Uterus (tissue), 4 donors: ENCODE data around the gene CTSC. TPM values are rescaled to one million over a fixed set of nuclear protein-coding genes. Genes with fewer than 3 reads are reported as not detected.
"Not testable (repeated sequence)": the region's sequence is repeated elsewhere in the genome, so short reads cannot be mapped to it uniquely, and the experiment has no call there.

Source experiments
- DNase-seq, 2 donors: peaks; one replicate each; pipeline ENCODE4 v3.0.0-alpha.2; 2019 to 2020
- H3K27ac ChIP-seq, 2 donors: fragments of 200-600 bp; sonication (generic); 1 replicate in 1 of 2; 2 replicates in 1 of 2; pipeline ENCODE4 v1.5.1; 2016 to 2018
- H3K27me3 ChIP-seq, 2 donors: fragments of 200-600 bp; sonication (generic); one replicate each; pipeline ENCODE4 v1.5.1; 2018 to 2019; ENCODE audit warnings: control low read depth in 1 of 2
- H3K36me3 ChIP-seq, 2 donors: fragments of 200-600 bp; sonication (generic); one replicate each; pipeline ENCODE4 v1.5.1; 2019; ENCODE audit warnings: control low read depth in 1 of 2
- H3K4me1 ChIP-seq, 2 donors: fragments of 200-600 bp; sonication (generic); one replicate each; pipeline ENCODE4 v1.5.1; 2018 to 2019; ENCODE audit warnings: control low read depth in 1 of 2
- H3K4me3 ChIP-seq, 2 donors: fragments of 200-600 bp; sonication (generic); 1 replicate in 1 of 2; 2 replicates in 1 of 2; pipeline ENCODE4 v1.5.1; 2018 to 2019; ENCODE audit warnings: mild to moderate bottlenecking in 1 of 2
- H3K9me3 ChIP-seq, 2 donors: fragments of 200-600 bp; sonication (generic); one replicate each; pipeline ENCODE4 v1.5.1; 2019; ENCODE audit warnings: control low read depth in 1 of 2
- POLR2A ChIP-seq, 2 donors: fragments of 450-650 bp; IDR thresholded peaks; one replicate each; pipeline ENCODE4 v1.6.1; 2016; ENCODE audit warnings: antibody characterized with exemption in 2 of 2, mild to moderate bottlenecking in 1 of 2, moderate library complexity in 1 of 2
- intact Hi-C: fragments of 100-400 bp; cut with DNase I; formaldehyde crosslinking; loops from one replicate; pipeline ENCODE4 v1.15.1; 2023; ENCODE audit warnings: low total_unique reads
- total RNA-seq, 4 donors: library from RNA; depleted of rRNA in 3 of 4; stranded (reverse); fragments of >200 nt in 3 of 4; gene quantifications; one replicate each; pipeline versions ENCODE4 v1.1.0 to v1.2.4, GENCODE V29; 2014 to 2023
- TF ChIP-seq, protein P1 (sequence below), 4 experiments: fragments of 200-600 bp in 2 of 4; fragments of 450-650 bp in 2 of 4; sonication (generic) in 2 of 4; IDR thresholded peaks; one replicate each; pipeline ENCODE4 v1.5.1; 2016 to 2019; ENCODE audit warnings: antibody characterized with exemption in 4 of 4, mild to moderate bottlenecking in 2 of 4, moderate library complexity in 1 of 4
- donor health status: DM: yes; HTN: yes; CAD: no.

CTSC gene
- total RNA-seq, 4 donors from 2014 or later, result 28.8 to 182 (median 36.3) TPM

GRCh38 chr11:88259431-88259830 lies 78.1 kb downstream of the CTSC start:
- TF ChIP-seq, protein P1, sequence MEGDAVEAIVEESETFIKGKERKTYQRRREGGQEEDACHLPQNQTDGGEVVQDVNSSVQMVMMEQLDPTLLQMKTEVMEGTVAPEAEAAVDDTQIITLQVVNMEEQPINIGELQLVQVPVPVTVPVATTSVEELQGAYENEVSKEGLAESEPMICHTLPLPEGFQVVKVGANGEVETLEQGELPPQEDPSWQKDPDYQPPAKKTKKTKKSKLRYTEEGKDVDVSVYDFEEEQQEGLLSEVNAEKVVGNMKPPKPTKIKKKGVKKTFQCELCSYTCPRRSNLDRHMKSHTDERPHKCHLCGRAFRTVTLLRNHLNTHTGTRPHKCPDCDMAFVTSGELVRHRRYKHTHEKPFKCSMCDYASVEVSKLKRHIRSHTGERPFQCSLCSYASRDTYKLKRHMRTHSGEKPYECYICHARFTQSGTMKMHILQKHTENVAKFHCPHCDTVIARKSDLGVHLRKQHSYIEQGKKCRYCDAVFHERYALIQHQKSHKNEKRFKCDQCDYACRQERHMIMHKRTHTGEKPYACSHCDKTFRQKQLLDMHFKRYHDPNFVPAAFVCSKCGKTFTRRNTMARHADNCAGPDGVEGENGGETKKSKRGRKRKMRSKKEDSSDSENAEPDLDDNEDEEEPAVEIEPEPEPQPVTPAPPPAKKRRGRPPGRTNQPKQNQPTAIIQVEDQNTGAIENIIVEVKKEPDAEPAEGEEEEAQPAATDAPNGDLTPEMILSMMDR (IDR thresholded peaks at IDR 0.05), result no peak
- no peak for TF ChIP-seq POLR2A (IDR thresholded peaks at IDR 0.05)
- intact Hi-C loops, result no loop called here
- Histone ChIP-seq H3K27me3 (no peaks in the 10 kb centered on the region), H3K27ac (no peak overlapping the region), H3K36me3 (no peaks in the 10 kb centered on the region), H3K9me3 (peaks cover 0 to 13% of the 10 kb centered on the region in 2 donors), H3K4me1 (no peaks in the 10 kb centered on the region), H3K4me3 (no peak overlapping the region)
- no peak for DNase-seq

DNA sequence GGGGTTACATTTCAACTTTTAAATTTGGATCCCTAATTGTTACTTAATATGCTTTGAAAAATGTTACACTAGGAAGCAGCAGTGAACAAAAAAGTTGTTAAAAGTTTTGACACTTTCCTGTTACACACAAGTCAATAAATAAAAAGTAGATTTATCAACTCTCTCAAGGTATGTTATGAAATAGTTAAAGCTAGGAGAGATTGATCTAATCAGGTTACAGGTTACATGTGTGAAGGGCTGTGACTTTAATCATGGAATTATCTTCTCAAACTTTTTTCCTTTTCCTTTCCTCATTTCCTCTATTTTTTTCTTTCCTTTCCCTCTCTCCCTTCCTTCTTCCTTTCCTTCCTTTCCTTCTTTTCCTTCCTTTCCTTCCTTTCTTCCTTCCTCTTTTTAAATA lies 85.3 kb downstream of the CTSC start:
- no peaks in the 10 kb centered on the region for H3K27me3 ChIP-seq
- H3K36me3 ChIP-seq, result no peaks in the 10 kb centered on the region
- intact Hi-C loops, result no loop called here
- no peak overlapping the region for H3K27ac ChIP-seq
- peaks cover 0 to 3% of the 10 kb centered on the region in 2 donors for H3K9me3 ChIP-seq
- TF ChIP-seq, protein P1 (IDR thresholded peaks at IDR 0.05), result no peak
- TF ChIP-seq POLR2A (IDR thresholded peaks at IDR 0.05), result no peak
- no peaks in the 10 kb centered on the region for H3K4me1 ChIP-seq
- no peak overlapping the region for H3K4me3 ChIP-seq
- no peak for DNase-seq

- H3K36me3 ChIP-seq, result no peaks in the 10 kb centered on the region
- no peaks in the 10 kb centered on the region for H3K9me3 ChIP-seq
- no peaks in the 10 kb centered on the region for H3K4me1 ChIP-seq
- intact Hi-C loops, result no loop called here
- no peak overlapping the region for H3K4me3 ChIP-seq
- no peak for TF ChIP-seq POLR2A (IDR thresholded peaks at IDR 0.05)
- TF ChIP-seq, protein P1 (IDR thresholded peaks at IDR 0.05), result no peak
- no peak overlapping the region for H3K27ac ChIP-seq
- DNase-seq, result no peak
- H3K27me3 ChIP-seq, result no peaks in the 10 kb centered on the region
Observed at GRCh38 chr11:88250566-88251242, 86.8 kb downstream of the CTSC start.

DNA sequence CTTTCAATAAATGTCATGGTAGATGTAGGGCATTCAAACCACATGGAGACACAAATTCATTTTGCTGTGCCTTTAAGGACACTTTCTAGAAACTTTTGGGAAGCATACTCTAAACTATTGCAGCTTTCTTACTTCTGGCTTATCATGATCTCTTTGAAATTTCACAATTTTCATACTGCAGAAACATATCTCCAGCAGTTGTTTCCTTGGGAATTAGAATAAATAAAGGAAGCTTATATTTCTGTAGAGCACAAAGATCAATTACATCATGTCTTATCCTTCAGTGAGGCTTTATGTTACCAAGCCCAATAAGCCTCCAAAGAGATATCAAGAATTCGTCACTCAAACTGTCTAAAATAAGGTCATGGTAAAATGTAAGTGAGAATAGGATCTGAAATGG lies 87.8 kb downstream of the CTSC start:
- H3K27ac ChIP-seq, result no peak overlapping the region
- intact Hi-C loops, result no loop called here
- no peaks in the 10 kb centered on the region for H3K9me3 ChIP-seq
- H3K4me3 ChIP-seq, result no peak overlapping the region
- TF ChIP-seq POLR2A (IDR thresholded peaks at IDR 0.05), result no peak
- TF ChIP-seq, protein P1 (IDR thresholded peaks at IDR 0.05), result no peak
- no peaks in the 10 kb centered on the region for H3K27me3 ChIP-seq
- no peaks in the 10 kb centered on the region for H3K4me1 ChIP-seq
- no peak for DNase-seq
- H3K36me3 ChIP-seq, result no peaks in the 10 kb centered on the region

- intact Hi-C loops, result no loop called here
- Histone ChIP-seq H3K36me3 (no peaks in the 10 kb centered on the region), H3K9me3 (no peaks in the 10 kb centered on the region), H3K4me1 (no peaks in the 10 kb centered on the region), H3K27me3 (no peaks in the 10 kb centered on the region), H3K27ac (no peak overlapping the region), H3K4me3 (no peak overlapping the region)
- TF ChIP-seq, protein P1 (IDR thresholded peaks at IDR 0.05), result no peak
- no peak for DNase-seq
Observed at GRCh38 chr11:88246696-88247095, 90.8 kb downstream of the CTSC start.

DNA sequence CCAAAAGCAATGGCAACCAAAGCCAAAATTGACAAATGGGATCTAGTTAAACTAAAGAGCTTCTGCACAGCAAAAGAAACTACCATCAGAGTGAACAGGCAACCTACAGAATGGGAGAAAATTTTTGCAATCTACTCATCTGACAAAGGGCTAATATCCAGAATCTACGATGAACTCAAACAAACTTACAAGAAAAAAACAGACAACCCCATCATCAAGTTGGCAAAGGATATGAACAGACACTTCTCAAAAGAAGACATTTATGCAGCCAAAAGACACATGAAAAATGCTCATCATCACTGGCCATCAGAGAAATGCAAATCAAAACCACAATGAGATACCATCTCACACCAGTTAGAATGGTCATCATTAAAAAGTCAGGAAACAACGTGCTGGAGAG lies 92.0 kb downstream of the CTSC start:
- H3K4me1 ChIP-seq, H3K27me3 ChIP-seq, DNase-seq, H3K36me3 ChIP-seq, intact Hi-C loops, H3K4me3 ChIP-seq, H3K27ac ChIP-seq, H3K9me3 ChIP-seq: not testable (repeated sequence)
